ENCODE results near the gene PXDC1.

Gene PXDC1, protein sequence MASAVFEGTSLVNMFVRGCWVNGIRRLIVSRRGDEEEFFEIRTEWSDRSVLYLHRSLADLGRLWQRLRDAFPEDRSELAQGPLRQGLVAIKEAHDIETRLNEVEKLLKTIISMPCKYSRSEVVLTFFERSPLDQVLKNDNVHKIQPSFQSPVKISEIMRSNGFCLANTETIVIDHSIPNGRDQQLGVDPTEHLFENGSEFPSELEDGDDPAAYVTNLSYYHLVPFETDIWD

DNA sequence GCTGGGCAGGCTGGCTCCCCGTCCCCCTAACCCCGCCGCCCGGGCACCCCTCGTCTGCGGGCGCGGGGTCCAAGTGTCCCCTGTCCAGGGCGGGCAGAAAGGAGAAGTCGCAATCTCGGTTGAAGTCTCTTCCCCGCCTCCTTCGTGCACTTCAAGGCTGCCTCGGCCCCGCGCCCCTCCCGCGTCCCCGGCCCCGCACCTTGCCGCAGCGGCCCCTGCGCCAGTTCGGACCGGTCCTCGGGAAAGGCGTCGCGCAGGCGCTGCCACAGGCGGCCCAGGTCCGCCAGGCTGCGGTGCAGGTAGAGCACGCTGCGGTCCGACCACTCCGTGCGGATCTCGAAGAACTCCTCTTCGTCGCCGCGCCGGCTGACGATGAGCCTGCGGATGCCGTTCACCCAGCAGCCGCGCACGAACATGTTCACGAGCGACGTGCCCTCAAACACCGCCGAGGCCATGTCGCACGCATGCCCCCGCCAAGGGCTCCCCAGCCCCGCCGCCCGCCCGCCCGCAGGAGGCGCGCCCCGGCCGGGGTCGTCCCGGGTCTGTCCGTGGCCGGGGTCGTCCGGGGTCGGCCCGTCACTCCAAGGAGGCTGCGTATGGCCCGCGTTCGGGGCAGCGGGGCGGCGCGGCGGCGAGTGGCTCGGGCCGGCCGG lies at the start of gene PXDC1:
Gene PXDC1, minus strand, starts transcription at position 637 of the 653 bp plus-strand sequence. Its CDS starts 182 bp downstream, at position 455.
- peak in 2 of 3 experiments; percentile 31 to 45 for DNase-seq

DNA sequence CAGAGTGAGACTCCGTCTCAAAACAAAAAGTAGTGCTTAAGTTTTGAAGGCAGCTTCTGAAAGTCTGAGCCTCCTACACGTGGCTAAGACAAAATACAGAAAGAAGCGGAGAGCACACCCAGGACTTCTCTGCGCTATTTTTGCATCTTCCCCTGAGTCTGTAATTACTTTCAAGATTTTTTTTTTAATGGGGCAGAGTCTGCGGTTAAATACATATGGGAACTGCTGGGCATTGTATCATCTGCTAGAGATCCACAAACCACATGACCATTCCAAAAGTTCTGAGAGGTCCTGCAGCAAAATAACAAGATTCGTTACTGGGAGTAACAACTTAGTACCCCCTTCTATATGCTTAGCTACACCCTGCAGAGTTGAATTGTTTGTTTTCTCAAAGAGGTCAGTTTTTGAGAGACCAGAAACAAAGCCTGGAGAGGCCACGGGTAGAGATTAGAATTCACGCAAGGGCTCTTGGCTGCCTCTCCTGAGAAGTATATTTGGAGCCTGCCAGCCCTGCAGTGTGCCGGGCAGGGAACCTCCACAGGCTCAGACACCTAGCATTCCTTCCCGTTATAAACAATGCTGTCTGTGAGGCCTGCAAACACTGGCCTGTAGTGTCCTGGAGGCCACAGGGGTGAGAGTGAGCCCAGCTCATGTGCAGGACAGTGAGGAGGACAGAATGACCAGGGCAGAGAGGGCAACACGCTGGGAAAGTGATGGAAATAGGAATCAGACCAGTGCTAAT lies 49.5 kb upstream of the PXDC1 start:
- peak in 2 of 3 experiments; percentile 4 to 52 for DNase-seq

DNA sequence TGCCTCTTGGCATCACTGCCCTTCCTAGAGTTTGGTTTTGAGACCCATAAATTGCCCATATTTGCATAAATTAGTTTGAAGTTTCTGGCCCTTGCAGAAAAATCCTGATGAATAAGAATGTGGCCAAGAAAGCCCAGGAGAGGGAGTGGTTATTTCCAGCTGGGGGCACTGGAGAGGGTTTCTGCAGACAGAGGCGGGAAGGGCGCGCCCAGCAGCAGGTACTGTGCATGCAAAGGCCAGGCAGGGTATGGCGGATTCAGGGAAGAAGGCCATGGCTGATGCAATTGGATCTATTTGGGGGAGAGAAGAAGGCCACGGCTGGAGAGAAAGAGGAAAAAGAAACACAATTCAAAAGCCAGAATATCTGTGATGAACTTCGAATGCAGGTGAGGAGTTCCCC lies 48.2 kb upstream of the PXDC1 start:
- DNase-seq = no peak

DNA sequence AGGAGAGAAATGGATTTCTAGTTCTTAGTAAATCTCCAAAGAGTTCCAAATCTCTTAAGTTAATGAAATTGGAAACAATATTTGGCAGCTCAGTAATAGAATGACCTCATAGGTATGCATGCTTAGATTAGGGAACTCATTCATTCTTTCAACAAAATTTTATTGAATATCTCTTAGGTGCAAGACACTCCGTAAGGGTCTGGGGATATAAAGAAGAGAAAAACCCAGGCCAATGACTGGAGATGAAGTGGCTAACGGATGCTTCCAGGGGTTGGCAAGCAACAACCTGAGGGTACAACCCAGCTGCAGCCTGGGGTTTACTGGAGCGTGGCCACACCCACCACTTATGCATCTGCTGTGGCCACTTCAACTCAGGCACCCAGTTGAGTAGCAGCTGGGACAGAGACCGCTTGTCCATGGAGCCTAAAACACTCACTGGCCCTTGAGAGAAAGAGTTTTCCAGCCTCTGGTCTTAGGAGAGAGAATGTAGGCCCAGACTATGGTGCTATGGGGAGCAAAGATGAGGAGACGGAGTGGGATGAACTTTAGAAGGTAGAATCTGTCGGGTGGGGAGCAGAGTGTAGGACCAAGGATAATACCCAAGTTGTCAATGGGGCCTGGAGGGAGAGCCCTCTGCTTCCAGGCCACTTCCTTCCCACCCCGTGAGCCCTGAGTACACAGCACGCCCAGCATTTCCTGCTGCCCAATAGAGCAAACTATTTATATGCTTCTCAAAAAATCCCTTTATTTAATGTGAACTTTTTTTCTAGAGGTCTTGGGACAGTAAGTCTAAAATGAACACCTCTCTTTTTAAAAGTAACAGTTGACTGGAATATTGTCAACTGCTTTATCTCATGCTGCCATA lies 46.8 kb upstream of the PXDC1 start:
- peak; percentile 44 to 97 (median 76) for DNase-seq

DNA sequence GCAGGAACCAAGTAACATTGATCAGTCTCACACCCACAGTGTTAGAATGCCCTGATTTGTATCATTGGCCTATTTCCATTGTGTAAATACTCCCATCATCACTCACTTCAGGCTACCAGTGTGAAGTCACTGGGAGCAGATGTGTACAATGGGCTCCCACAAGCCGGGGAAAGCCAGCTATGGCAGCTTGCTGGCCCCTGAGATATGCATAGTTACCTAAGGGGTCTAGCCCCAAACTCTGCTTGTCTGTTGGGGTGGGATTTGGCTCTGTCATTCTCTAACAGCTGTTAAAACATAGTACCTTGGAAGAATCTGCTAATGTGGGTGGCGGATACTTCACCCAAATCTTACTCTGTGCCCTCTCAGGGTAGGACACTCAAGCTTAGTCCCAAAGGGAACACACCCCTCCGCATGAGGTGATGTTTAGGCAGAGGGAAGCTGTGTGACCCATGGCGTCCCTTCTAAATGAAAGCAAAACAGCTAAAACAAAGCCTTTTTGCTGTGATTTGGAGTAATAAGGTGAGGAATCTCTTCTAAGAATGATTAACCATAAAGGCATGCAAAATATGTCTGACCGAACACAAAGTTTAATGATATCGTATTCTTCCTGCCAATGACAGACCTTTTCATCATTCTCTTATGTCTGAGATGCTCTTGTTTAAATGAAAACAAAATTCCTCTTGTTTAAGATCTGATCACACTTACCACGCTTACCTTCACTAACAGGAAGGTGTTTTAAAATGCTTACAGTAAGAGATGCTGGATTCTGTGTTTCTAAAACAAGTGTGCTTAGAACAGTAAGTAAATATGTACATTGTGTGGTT lies 45.9 kb upstream of the PXDC1 start:
- DNase-seq = peak in 1 of 3 experiments; percentile 47

DNA sequence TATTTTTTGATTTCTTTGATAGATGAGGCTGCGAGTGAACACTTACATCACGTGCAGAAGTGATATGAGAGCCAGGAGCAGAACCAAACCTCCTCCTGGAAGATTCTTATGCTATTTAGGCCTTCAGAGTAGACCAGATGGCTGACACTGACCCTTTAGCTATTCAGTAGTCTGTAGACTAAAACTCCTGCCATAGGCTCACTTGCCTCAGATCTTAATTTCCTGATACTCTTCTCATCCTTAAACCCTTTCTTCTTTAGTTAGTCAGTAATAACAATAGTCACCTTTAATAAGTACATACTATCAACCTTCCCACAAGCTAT lies 45.2 kb upstream of the PXDC1 start:
- DNase-seq = no peak

DNA sequence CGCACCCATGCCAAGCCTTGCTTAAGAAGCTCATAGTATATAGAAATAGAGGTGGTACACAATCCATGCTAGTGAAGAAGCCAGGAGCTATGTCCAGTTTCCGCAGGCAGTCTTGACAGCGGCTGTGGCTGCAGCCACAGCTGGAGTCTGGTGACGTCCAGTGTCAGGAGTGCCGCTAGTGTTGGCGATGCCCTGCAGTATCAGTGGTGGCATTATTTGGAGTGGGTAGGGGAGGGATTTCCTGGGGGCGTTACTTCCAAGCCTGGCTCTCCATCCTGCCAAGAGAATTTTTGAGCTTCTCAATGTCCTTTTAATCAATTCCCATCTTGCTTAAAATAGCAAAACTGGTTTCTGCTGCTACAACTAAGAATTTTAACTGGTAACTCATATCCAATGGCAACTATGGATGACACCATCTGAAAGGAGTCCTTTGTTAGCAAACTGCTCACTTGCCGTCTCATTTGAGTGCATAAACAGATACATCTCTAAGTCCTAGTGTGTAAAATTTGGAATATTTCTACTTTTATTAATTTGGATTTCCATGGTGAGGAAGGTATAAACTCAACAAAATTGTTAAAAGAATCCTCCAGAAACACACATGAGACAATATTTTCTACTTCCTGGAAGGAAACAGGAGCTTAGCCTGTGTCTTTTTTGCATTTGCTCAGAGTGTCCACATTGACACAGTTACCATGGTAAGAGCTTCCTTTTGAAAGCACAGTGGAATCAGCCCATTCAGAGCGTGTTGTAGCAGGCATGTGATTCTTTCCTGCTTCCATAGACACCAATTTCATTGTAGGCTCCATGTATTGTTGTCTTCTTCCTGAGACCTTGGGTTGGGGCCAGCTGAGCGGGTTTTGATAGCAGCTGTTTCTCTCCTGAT lies 44.6 kb upstream of the PXDC1 start:
- DNase-seq = peak in 1 of 3 experiments; percentile 26

DNA sequence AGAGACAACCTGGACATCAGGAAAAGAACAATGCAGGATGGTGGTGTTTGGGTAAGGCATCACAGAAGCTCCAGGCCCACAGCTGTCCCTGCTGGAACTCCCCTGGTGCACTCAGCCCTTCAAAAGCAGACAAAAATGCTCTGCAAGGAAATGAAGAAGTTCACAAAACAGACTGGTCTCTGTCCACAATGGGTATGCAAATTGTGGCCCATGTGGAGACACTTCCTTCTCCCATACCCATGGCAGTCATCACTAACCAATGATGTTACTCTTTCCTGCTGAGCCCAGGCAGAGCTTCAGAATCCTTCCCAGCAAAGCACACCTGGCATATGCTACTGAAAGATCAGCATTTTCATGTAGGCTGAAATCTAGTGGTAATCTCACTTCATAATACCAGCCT lies 42.6 kb upstream of the PXDC1 start:
- no peak for DNase-seq

DNA sequence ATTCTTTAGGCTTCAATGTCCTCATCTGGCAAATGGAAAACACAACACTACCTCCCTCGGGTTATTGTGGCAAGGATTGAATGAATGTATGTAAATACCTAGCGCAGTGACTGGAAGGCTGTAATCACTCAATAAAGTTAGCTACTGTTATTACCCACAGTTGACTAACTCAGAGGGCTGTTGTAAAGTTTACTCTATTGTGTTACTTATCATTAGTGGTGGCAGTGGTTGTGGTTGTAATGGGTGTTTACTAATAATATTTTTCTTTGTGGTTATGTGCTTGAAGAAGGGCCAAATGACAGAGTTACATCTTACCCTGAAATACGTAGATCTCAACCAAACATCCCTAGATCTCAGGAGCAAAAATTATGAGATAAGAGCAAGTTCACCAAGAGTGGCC lies 42.0 kb upstream of the PXDC1 start:
- DNase-seq = no peak

DNA sequence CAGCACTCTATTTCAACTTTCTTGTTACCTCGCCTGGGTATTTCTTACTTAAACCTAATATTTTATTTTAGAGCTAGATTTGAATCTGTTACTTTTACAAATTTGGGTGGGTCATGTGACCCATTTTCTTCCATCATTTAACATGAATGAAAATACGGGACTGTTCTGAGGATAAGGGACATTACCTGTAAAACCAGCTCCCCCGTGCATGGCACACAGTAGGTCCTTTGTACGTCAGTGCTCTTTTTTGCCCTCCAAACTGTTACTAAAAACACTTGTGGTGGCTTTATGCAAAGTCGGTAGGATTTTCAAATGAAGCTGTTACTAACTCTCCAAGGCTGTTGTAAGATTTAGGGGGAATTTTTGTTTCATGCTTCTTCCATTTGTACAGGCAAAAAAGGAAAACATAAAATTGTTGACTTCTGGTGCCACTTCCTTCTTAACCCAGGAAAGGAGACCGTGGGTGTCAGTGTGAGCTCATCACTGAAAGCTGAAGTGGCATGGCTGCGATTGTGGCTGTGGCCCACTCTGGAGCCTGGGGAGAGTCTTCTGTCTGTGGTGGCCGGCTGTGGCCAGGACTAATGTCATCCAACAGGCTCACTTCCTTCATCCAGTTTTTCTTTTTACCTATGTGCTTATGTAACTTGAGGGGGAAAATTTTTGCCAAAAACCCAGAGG lies 40.2 kb upstream of the PXDC1 start:
- no peak for DNase-seq

DNA sequence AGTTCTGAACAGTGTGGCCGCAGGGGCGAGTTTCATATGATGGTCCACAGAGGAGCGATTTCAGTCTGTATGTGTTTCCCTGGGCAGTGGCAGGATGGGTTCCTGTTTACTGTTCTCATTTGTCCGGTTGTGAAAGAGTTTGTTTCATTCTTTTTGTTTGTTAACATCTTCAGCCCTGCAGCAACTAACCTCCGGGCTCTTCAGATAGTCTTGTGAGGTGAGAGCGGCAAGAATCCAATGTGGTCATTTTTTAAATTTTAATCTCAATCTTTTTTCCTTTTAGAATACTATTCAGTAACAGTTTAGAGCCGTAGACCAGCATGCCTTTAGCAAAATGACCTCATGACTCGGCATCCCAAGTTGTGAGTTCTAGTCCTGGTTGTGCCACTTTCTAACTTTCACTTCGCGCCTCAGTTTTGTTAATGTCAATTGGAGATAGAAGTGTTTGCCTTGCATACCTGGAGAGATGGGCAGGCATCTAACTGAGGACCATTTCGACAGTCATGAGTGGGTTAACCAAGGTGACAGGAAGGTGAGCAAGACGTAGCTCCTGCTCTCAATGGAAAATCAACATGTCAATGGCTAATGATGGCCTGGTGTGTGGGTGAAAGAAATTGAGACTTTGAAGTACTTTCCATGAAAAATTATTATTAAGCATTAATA lies 38.5 kb upstream of the PXDC1 start:
- DNase-seq = no peak

DNA sequence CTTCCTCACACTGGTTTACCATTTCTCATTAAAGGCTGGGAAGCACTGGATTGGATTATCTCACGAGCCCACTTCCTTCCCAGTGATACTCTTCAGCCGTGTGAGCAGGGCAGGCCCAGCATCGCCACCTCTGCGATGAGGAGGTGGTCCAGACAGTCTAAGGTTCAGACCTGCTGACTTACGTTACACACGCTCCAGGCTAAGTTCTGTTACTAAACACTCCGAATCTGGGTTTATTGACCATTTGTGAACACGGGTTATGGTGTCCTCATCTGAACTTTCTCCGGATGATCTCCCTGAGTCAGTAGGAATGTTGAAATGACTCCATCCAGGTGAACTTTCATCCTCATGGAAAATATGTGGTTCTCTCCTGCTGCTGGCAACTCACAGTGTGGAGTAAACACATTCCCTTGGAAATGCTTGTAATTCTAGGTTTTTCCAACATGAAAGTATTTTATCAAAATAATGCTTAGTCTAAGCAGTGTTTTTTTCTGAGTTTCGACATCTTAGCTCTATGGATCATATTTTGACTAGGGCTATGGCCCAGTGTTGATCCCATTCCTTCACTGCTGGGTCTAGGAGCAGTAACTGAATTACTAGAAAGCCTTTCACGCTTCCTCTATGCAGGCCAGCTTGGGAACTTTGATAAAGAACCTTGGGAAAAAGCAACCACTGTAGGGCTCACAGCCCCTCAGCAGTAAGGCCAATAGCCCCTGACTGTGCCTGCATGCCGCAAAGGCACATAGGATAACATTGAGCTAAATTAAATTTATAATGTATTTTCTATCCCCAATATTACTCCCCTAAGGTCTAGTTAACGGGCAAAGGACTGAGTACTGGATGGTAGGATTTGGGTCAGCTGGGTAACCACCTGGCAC lies 37.7 kb upstream of the PXDC1 start:
- no peak for DNase-seq

DNA sequence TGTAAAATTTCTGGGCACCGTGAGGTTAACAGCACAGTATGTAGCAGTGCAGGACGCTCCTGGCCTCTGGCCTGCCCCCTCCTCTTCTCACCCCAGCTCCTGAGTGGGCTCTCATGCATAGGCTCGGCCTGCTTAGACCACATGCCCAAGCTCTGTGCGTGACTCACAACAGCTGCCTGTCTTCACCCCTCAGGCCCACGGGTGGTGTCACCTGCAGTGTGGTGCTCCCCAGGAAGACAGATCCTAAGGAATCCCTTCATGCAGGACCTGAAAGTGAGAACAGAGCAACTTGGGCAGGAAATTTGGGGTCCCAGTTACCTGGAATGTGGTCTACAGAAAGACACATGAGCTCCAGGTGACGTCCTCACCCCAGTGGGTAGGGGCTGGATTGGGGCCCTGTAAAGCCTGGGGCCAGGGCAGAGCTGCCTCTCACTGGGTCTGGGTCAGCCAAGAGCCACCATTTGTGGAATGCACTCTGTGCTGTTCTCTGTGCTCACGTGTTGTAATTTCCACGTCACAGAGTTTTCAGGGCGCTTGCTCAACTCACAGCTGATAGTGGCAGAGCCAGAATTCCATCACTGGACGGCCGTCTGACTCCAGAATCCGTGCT lies 37.0 kb upstream of the PXDC1 start:
- DNase-seq = no peak

DNA sequence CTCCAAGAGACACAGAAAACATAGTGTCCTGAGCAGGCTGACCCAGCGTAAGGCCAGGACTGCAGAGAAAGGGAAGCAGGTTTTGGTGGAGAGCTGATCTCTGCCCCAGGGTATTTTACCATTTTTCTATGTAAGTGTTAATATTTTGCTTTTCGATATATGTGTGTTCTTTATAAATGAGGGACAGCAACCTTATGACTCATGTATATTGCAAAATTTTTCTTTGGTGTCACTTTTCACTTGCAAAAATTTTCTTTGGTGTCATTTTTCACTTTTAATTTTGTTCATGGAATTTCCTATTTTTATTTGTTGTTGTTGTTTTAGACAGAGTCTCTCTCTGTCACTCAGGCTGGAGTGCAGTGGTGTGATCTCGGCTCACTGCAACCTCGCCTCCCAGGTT lies 34.6 kb upstream of the PXDC1 start:
- DNase-seq = no peak

DNA sequence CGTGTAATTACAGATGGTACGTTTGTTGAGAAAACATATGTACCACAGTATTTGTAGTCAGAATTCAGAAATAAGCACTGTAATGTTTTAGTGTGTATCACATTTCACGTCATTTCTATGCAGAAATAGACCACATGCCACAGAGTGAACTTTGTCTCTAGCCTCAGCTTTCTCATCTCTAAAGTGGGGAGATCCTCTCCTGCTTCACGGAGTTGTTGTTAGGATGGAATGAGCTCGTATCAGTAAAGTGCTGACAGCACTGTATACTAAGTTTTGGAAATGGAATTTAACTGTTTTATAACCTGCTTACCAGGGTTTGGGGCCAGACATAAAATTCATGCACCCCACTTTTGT lies 34.2 kb upstream of the PXDC1 start:
- DNase-seq = no peak

DNA sequence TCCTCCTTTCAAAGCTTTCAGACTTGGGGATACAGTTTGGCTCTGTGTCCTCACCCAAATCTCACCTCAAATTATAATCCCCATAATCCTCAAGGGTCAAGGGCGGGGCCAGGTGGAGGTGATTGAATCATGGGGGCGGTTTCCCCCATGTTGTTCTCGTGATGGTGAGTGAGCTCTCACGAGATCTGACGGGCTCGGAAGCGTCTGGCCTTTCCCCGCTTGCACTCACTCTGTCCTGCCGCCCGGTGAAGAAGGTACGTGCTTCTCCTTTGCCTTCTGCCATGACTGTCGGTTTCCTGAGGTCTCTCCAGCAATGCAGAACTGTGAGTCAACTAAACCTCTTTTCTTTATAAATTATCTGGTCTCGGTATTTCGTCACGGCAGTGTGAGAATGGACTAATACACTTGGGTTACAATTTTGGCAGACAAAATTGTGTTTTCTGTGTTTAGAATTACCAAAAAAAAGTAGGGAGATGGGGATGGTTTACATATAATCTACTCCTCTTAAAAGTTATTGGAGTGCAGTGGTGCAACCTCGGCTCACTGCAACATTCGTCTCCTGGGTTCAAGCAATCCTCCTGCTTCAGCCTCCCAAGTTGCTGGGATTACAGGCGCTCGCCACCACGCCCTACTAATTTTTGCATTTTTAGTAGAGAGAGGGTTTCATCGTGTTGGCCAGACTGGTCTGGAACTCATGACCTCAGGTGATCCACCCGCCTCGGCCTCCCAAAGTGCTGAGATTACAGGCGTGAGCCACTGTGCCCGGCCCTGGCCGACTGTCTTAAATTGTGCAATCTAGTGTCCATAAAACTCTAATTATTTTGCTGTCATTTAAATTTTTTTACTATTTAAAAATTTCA lies 33.6 kb upstream of the PXDC1 start:
- no peak for DNase-seq

DNA sequence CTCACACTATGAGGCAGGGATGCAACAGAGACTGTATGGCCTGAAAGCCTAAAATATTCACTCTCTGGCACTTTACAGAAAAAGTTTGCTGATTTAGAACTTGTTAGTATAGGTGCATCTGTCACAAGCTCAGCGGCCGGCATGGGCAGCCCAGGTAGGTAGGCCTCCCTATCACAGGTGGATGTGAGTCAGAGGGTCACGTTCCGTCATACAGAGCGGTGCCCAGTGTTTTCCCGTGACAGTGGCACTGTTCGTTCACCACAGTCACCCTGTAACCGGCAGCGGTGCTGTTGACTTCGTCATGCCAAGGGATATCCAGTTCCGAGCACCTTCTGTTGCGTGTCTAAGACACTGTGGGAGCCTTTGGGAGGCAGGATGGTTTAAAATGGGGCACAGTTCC lies 32.9 kb upstream of the PXDC1 start:
- DNase-seq = no peak

Data from NCI-H1417 (cell line).